ENCODE measurements around the gene ADARB1. TPM values are rescaled to one million over a fixed set of nuclear protein-coding genes. Genes with fewer than 3 reads are reported as not detected.

ADARB1 gene
- total RNA-seq, 3 donors from 2014 or later (not counting 1 experiment from before 2014, with no cell fraction given), result 20.7 to 28.0 (median 26.6) TPM

- 81% methylated on average over 5 of the region's 5 CpGs for WGBS (ENCODE audit: insufficient coverage)
- Mint-ChIP-seq H3K27ac (no peak overlapping the region), H3K4me3 (no peak overlapping the region), H3K27me3 (ENCODE audit: low read depth in 2 of 2) (peaks cover 0 to 4% of the 10 kb centered on the region in 2 donors), H3K36me3 (no peaks in the 10 kb centered on the region), H3K9me3 (no peaks in the 10 kb centered on the region), H3K4me1 (peaks cover 38 to 43% of the 10 kb centered on the region in 2 donors)
- DNase-seq (no peak), ATAC-seq (no peak)
- Histone ChIP-seq H3K27ac (ENCODE audit: low read length) (no peak overlapping the region), H3K9me3 (ENCODE audit: control insufficient read depth, insufficient read depth, low read length) (no peaks in the 10 kb centered on the region), H3K4me3 (ENCODE audit: low read length) (no peak overlapping the region), H3K36me3 (ENCODE audit: control insufficient read depth, insufficient read depth, low read length) (no peaks in the 10 kb centered on the region), H3K27me3 (ENCODE audit: control insufficient read depth, insufficient read depth, low read length) (no peaks in the 10 kb centered on the region), H3K4me1 (ENCODE audit: control insufficient read depth, insufficient read depth, low read length) (peaks cover 27% of the 10 kb centered on the region)
- TF ChIP-seq, protein P1, sequence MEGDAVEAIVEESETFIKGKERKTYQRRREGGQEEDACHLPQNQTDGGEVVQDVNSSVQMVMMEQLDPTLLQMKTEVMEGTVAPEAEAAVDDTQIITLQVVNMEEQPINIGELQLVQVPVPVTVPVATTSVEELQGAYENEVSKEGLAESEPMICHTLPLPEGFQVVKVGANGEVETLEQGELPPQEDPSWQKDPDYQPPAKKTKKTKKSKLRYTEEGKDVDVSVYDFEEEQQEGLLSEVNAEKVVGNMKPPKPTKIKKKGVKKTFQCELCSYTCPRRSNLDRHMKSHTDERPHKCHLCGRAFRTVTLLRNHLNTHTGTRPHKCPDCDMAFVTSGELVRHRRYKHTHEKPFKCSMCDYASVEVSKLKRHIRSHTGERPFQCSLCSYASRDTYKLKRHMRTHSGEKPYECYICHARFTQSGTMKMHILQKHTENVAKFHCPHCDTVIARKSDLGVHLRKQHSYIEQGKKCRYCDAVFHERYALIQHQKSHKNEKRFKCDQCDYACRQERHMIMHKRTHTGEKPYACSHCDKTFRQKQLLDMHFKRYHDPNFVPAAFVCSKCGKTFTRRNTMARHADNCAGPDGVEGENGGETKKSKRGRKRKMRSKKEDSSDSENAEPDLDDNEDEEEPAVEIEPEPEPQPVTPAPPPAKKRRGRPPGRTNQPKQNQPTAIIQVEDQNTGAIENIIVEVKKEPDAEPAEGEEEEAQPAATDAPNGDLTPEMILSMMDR (IDR thresholded peaks at IDR 0.05), result no peak
- intact Hi-C loops (cut with micrococcal nuclease), result no loop called here
These were observed 40.1 kb downstream of the ADARB1 start for GRCh38 chr21:45114475-45114874.

GRCh38 chr21:45115141-45115540, 40.8 kb downstream of the ADARB1 start:
- Mint-ChIP-seq H3K27me3 (ENCODE audit: low read depth in 2 of 2) (peaks cover 0 to 4% of the 10 kb centered on the region in 2 donors), H3K36me3 (no peaks in the 10 kb centered on the region), H3K4me1 (peaks cover 31 to 37% of the 10 kb centered on the region in 2 donors), H3K27ac (no peak overlapping the region), H3K9me3 (no peaks in the 10 kb centered on the region), H3K4me3 (no peak overlapping the region)
- H3K4me1 ChIP-seq (ENCODE audit: control insufficient read depth, insufficient read depth, low read length), result peaks cover 22% of the 10 kb centered on the region
- H3K27me3 ChIP-seq (ENCODE audit: control insufficient read depth, insufficient read depth, low read length), result no peaks in the 10 kb centered on the region
- intact Hi-C loops (cut with micrococcal nuclease), result no loop called here
- no peaks in the 10 kb centered on the region for H3K36me3 ChIP-seq (ENCODE audit: control insufficient read depth, insufficient read depth, low read length)
- H3K27ac ChIP-seq (ENCODE audit: low read length), result no peak overlapping the region
- no peak for ATAC-seq
- H3K9me3 ChIP-seq (ENCODE audit: control insufficient read depth, insufficient read depth, low read length), result no peaks in the 10 kb centered on the region
- DNase-seq, result no peak
- TF ChIP-seq, protein P1 (IDR thresholded peaks at IDR 0.05), result no peak
- H3K4me3 ChIP-seq (ENCODE audit: low read length), result no peak overlapping the region
- WGBS (ENCODE audit: insufficient coverage), result 89% methylated on average over 5 of the region's 5 CpGs

- Histone ChIP-seq H3K36me3 (ENCODE audit: control insufficient read depth, insufficient read depth, low read length) (no peaks in the 10 kb centered on the region), H3K27me3 (ENCODE audit: control insufficient read depth, insufficient read depth, low read length) (no peaks in the 10 kb centered on the region), H3K27ac (ENCODE audit: low read length) (no peak overlapping the region), H3K4me1 (ENCODE audit: control insufficient read depth, insufficient read depth, low read length) (peaks cover 14% of the 10 kb centered on the region), H3K9me3 (ENCODE audit: control insufficient read depth, insufficient read depth, low read length) (no peaks in the 10 kb centered on the region), H3K4me3 (ENCODE audit: low read length) (no peak overlapping the region)
- Mint-ChIP-seq H3K4me3 (no peak overlapping the region), H3K4me1 (peaks cover 25 to 27% of the 10 kb centered on the region in 2 donors), H3K36me3 (no peaks in the 10 kb centered on the region), H3K27ac (no peak overlapping the region), H3K9me3 (no peaks in the 10 kb centered on the region), H3K27me3 (ENCODE audit: low read depth in 2 of 2) (peaks cover 0 to 4% of the 10 kb centered on the region in 2 donors)
- WGBS (ENCODE audit: insufficient coverage), result 96% methylated on average over 6 of the region's 6 CpGs
- no peak for ATAC-seq
- intact Hi-C loops (cut with micrococcal nuclease), result no loop called here
- no peak for DNase-seq
- TF ChIP-seq, protein P1 (IDR thresholded peaks at IDR 0.05), result no peak
These were observed 41.7 kb downstream of the ADARB1 start for GRCh38 chr21:45116066-45116465.

- Mint-ChIP-seq H3K4me1 (peaks cover 19 to 25% of the 10 kb centered on the region in 2 donors), H3K4me3 (no peak overlapping the region), H3K36me3 (peaks cover 5% of the 10 kb centered on the region), H3K9me3 (no peaks in the 10 kb centered on the region), H3K27ac (no peak overlapping the region), H3K27me3 (ENCODE audit: low read depth in 2 of 2) (peaks cover 0 to 4% of the 10 kb centered on the region in 2 donors)
- H3K9me3 ChIP-seq (ENCODE audit: control insufficient read depth, insufficient read depth, low read length), result no peaks in the 10 kb centered on the region
- H3K4me1 ChIP-seq (ENCODE audit: control insufficient read depth, insufficient read depth, low read length), result peaks cover 6% of the 10 kb centered on the region
- no peak overlapping the region for H3K27ac ChIP-seq (ENCODE audit: low read length)
- WGBS (ENCODE audit: insufficient coverage), result 100% methylated on average over 5 of the region's 6 CpGs
- no peaks in the 10 kb centered on the region for H3K36me3 ChIP-seq (ENCODE audit: control insufficient read depth, insufficient read depth, low read length)
- no peaks in the 10 kb centered on the region for H3K27me3 ChIP-seq (ENCODE audit: control insufficient read depth, insufficient read depth, low read length)
- H3K4me3 ChIP-seq (ENCODE audit: low read length), result no peak overlapping the region
- no peak for ATAC-seq
- TF ChIP-seq, protein P1 (IDR thresholded peaks at IDR 0.05), result no peak
- intact Hi-C loops (cut with micrococcal nuclease), result no loop called here
- no peak for DNase-seq
These were observed 42.9 kb downstream of the ADARB1 start for GRCh38 chr21:45117314-45117713.
